ENCODE measurements around the gene VASH1.
"Not testable (repeated sequence)": the region's sequence is repeated elsewhere in the genome, so short reads cannot be mapped to it uniquely, and the experiment has no call there.

DNA sequence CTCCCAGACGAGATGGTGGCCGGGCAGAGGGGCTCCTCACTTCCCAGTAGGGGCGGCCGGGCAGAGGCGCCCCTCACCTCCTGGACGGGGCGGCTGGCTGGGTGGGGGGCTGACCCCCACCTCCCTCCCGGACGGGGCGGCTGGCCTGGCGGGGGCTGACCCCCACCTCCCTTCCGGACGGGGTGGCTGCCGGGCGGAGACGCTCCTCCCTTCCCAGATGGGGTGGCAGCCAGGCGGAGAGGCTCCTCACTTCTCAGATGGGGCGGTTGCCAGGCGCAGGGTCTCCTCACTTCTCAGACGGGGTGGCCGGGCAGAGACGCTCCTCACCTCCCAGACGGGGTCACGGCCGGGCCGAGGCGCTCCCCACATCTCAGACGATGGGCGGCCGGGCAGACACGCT lies 26.8 kb upstream of the VASH1 start:
- TF ChIP-seq ZFX (IDR thresholded peaks at IDR 0.05), result not testable (repeated sequence)
- TF ChIP-seq, protein P1, sequence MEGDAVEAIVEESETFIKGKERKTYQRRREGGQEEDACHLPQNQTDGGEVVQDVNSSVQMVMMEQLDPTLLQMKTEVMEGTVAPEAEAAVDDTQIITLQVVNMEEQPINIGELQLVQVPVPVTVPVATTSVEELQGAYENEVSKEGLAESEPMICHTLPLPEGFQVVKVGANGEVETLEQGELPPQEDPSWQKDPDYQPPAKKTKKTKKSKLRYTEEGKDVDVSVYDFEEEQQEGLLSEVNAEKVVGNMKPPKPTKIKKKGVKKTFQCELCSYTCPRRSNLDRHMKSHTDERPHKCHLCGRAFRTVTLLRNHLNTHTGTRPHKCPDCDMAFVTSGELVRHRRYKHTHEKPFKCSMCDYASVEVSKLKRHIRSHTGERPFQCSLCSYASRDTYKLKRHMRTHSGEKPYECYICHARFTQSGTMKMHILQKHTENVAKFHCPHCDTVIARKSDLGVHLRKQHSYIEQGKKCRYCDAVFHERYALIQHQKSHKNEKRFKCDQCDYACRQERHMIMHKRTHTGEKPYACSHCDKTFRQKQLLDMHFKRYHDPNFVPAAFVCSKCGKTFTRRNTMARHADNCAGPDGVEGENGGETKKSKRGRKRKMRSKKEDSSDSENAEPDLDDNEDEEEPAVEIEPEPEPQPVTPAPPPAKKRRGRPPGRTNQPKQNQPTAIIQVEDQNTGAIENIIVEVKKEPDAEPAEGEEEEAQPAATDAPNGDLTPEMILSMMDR (conservative IDR thresholded peaks at IDR 0.05), result not testable (repeated sequence)
